HepG2 (cell line): Measurements from ENCODE around the gene BBOF1. TPM values are rescaled to one million over a fixed set of nuclear protein-coding genes. Genes with fewer than 3 reads are reported as not detected.

Experiments used
- AHR ChIP-seq: IDR thresholded peaks from 2 replicates; pipeline ENCODE4 v1.6.1; 2018; ENCODE audit warnings: missing genetic modification reagents, missing compliant biosample characterization
- EP300 ChIP-seq, 3 experiments: sonication (generic) in 1 of 3; formaldehyde crosslinking in 1 of 3; IDR thresholded peaks; 2 replicates each; pipeline versions ENCODE4 v1.5.1 to v1.6.1; 2011 to 2020; ENCODE audit warnings: low read depth in 2 of 3, low read length in 2 of 3, borderline replicate concordance in 1 of 3, improper control_type of control experiment in 1 of 3, mild to moderate bottlenecking in 1 of 3, missing genetic modification reagents in 1 of 3, moderate library complexity in 1 of 3
- FOXK2 ChIP-seq: fragments of 450-650 bp; IDR thresholded peaks from 2 replicates; pipeline ENCODE4 v1.6.1; 2016
- GTF3A ChIP-seq: sonication (generic); formaldehyde crosslinking; conservative IDR thresholded peaks from 2 replicates; pipeline ENCODE4 v1.4.0; 2020; ENCODE audit warnings: mild to moderate bottlenecking, missing genetic modification reagents
- HMG20A ChIP-seq: IDR thresholded peaks from 2 replicates; pipeline ENCODE4 v1.6.1; 2016; ENCODE audit warnings: borderline replicate concordance
- HMG20B ChIP-seq: conservative IDR thresholded peaks from 2 replicates; pipeline ENCODE4 v1.6.1; 2016; ENCODE audit warnings: missing genetic modification reagents, missing compliant biosample characterization
- KDM5B ChIP-seq: sonication (generic); formaldehyde crosslinking; IDR thresholded peaks from 2 replicates; pipeline ENCODE4 v1.4.0; 2020; ENCODE audit warnings: missing genetic modification reagents, mild to moderate bottlenecking, borderline replicate concordance
- MXD1 ChIP-seq: sonication (generic); formaldehyde crosslinking; IDR thresholded peaks from 2 replicates; pipeline ENCODE4 v1.4.0; 2020; ENCODE audit warnings: mild to moderate bottlenecking, missing genetic modification reagents
- MXI1 ChIP-seq: IDR thresholded peaks from 3 replicates; pipeline ENCODE4 v1.6.1; 2012; ENCODE audit warnings: low read depth, low read length, inconsistent platforms, borderline replicate concordance
- NFE2 ChIP-seq: sonication (generic); formaldehyde crosslinking; IDR thresholded peaks from 2 replicates; pipeline ENCODE4 v1.4.0; 2020; ENCODE audit warnings: missing genetic modification reagents
- SNAPC2 ChIP-seq: sonication (generic); formaldehyde crosslinking; IDR thresholded peaks from 2 replicates; pipeline ENCODE4 v1.8.1; 2022; ENCODE audit warnings: mild to moderate bottlenecking, missing genetic modification reagents
- SYNCRIP ChIP-seq: fragments of 200-400 bp; formaldehyde crosslinking; IDR thresholded peaks from 2 replicates; pipeline ENCODE4 v1.6.1; 2018; ENCODE audit warnings: mild to moderate bottlenecking, low read depth, low read length; ENCODE audit not compliant: insufficient read depth
- TMF1 ChIP-seq: sonication (generic); formaldehyde crosslinking; IDR thresholded peaks from 2 replicates; pipeline ENCODE4 v1.8.1; 2022; ENCODE audit warnings: low read depth, missing genetic modification reagents
- XRCC5 ChIP-seq: fragments of 200-400 bp; formaldehyde crosslinking; optimal IDR thresholded peaks from 2 replicates; pipeline ENCODE3; 2017; ENCODE audit warnings: mild to moderate bottlenecking, low read length
- ZBTB46 ChIP-seq: sonication (generic); formaldehyde crosslinking; IDR thresholded peaks from 2 replicates; pipeline ENCODE4 v1.4.0; 2020; ENCODE audit warnings: mild to moderate bottlenecking, missing genetic modification reagents, borderline replicate concordance
- ZNF446 ChIP-seq: sonication (generic); formaldehyde crosslinking; IDR thresholded peaks from 2 replicates; pipeline ENCODE4 v1.5.0; 2020; ENCODE audit warnings: mild to moderate bottlenecking, missing genetic modification reagents
- ZNF569 ChIP-seq: sonication (generic); formaldehyde crosslinking; IDR thresholded peaks from 2 replicates; pipeline ENCODE4 v1.5.0; 2020; ENCODE audit warnings: mild to moderate bottlenecking, missing genetic modification reagents, moderate library complexity, borderline replicate concordance
- ZNF644 ChIP-seq: IDR thresholded peaks from 2 replicates; pipeline ENCODE4 v1.6.1; 2016; ENCODE audit warnings: low read depth
- ZNF703 ChIP-seq: sonication (generic); formaldehyde crosslinking; IDR thresholded peaks from 2 replicates; pipeline ENCODE4 v1.5.1; 2020; ENCODE audit warnings: missing genetic modification reagents, mild to moderate bottlenecking, moderate library complexity, borderline replicate concordance
- ZNF775 ChIP-seq: sonication (generic); formaldehyde crosslinking; IDR thresholded peaks from 2 replicates; pipeline ENCODE4 v1.4.0; 2020; ENCODE audit warnings: missing genetic modification reagents, mild to moderate bottlenecking, moderate library complexity, borderline replicate concordance
- ZXDC ChIP-seq: sonication (generic); formaldehyde crosslinking; IDR thresholded peaks from 2 replicates; pipeline ENCODE4 v1.5.0; 2020; ENCODE audit warnings: mild to moderate bottlenecking, missing genetic modification reagents
- polyA plus RNA-seq, 8 experiments: library from polyadenylated mRNA; depleted of rRNA in 3 of 8; stranded (reverse) in 7 of 8; unstranded in 1 of 8; fragments of >200 nt; fragmentation: Illumina TruSeq in 4 of 8; extraction: Trizol in 4 of 8; gene quantifications; 2 replicates each; pipeline versions ENCODE4 v1.2.1 to v1.2.3, GENCODE V29; 2011 to 2016; ENCODE audit warnings: low read depth in 4 of 8, missing spikeins in 1 of 8, mixed read lengths in 1 of 8; ENCODE audit not compliant: insufficient read depth in 1 of 8
- total RNA-seq, 5 experiments: library from RNA; depleted of rRNA; stranded (reverse); fragments of >200 nt; fragmentation: Illumina TruSeq; extraction: Trizol; gene quantifications; 2 replicates each; pipeline ENCODE4 v1.2.3, GENCODE V29; 2016; ENCODE audit warnings: low read depth in 1 of 5
- TF ChIP-seq, protein P1 (sequence below): sonication (generic); formaldehyde crosslinking; IDR thresholded peaks from 2 replicates; pipeline ENCODE4 v1.8.0; 2022; ENCODE audit warnings: mild to moderate bottlenecking, missing genetic modification reagents
- TF ChIP-seq, protein P2 (sequence below): sonication (generic); formaldehyde crosslinking; IDR thresholded peaks from 2 replicates; pipeline ENCODE4 v1.5.0; 2020; ENCODE audit warnings: mild to moderate bottlenecking, missing genetic modification reagents, moderate library complexity

Gene BBOF1
- total and polyA plus RNA-seq, 2 of the 13 experiments (the other 11 are each of a cell fraction or from before 2014, with no cell fraction given) = 1.6 to 2.3 TPM

GRCh38 chr14:74014299-74014698 lies 4.8 kb upstream of the BBOF1 start (continued):
- TF ChIP-seq ZBTB46 (CRISPR knock-in tag) = no peak
- no peak for TF ChIP-seq KDM5B
- TF ChIP-seq MXD1 (CRISPR knock-in tag) = no peak
- TF ChIP-seq SYNCRIP = no peak
- no peak for TF ChIP-seq ZXDC
- TF ChIP-seq NFE2 (CRISPR knock-in tag) = no peak
- TF ChIP-seq ZNF569 (CRISPR knock-in tag) = no peak
- no peak for TF ChIP-seq TMF1 (CRISPR knock-in tag)
- TF ChIP-seq ZNF775 = no peak
- no peak for TF ChIP-seq FOXK2
- TF ChIP-seq, protein P1, sequence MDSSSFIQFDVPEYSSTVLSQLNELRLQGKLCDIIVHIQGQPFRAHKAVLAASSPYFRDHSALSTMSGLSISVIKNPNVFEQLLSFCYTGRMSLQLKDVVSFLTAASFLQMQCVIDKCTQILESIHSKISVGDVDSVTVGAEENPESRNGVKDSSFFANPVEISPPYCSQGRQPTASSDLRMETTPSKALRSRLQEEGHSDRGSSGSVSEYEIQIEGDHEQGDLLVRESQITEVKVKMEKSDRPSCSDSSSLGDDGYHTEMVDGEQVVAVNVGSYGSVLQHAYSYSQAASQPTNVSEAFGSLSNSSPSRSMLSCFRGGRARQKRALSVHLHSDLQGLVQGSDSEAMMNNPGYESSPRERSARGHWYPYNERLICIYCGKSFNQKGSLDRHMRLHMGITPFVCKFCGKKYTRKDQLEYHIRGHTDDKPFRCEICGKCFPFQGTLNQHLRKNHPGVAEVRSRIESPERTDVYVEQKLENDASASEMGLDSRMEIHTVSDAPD (CRISPR knock-in tag) = no peak
- TF ChIP-seq HMG20A = peak; percentile 40; the same call in 1 of the 2 replicates
- TF ChIP-seq ZNF644 (CRISPR knock-in tag) = no peak
- no peak for TF ChIP-seq ZNF446
- no peak for TF ChIP-seq ZNF703 (CRISPR knock-in tag)
- TF ChIP-seq, protein P2, sequence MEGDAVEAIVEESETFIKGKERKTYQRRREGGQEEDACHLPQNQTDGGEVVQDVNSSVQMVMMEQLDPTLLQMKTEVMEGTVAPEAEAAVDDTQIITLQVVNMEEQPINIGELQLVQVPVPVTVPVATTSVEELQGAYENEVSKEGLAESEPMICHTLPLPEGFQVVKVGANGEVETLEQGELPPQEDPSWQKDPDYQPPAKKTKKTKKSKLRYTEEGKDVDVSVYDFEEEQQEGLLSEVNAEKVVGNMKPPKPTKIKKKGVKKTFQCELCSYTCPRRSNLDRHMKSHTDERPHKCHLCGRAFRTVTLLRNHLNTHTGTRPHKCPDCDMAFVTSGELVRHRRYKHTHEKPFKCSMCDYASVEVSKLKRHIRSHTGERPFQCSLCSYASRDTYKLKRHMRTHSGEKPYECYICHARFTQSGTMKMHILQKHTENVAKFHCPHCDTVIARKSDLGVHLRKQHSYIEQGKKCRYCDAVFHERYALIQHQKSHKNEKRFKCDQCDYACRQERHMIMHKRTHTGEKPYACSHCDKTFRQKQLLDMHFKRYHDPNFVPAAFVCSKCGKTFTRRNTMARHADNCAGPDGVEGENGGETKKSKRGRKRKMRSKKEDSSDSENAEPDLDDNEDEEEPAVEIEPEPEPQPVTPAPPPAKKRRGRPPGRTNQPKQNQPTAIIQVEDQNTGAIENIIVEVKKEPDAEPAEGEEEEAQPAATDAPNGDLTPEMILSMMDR (CRISPR knock-in tag) = no peak
- TF ChIP-seq SNAPC2 = no peak
- 0 out of 3 replicates have a peak, but pooled peaks have one; percentile 7 for TF ChIP-seq MXI1
- TF ChIP-seq AHR (CRISPR knock-in tag) = no peak
- TF ChIP-seq EP300 (IDR thresholded peaks at IDR 0.05; ENCODE audit: low read depth in 2 of 2, low read length in 2 of 2) = peak in 1 of 2 experiments; percentile 56; a peak in 2 of 4 replicates
- TF ChIP-seq EP300 (CRISPR knock-in tag; IDR thresholded peaks at IDR 0.05; ENCODE audit: borderline replicate concordance) = no peak
- no peak for TF ChIP-seq GTF3A (CRISPR knock-in tag)
- no peak for TF ChIP-seq XRCC5
- no peak for TF ChIP-seq HMG20B (CRISPR knock-in tag)
